Mesenchymal stem cell (in vitro differentiated cells and primary cell): Measurements from ENCODE around the gene A1BG.

Experiments used
- DNase-seq: peaks from one replicate; pipeline ENCODE4 v3.0.0-alpha.2; 2013
- H2AFZ ChIP-seq: one replicate; pipeline ENCODE4 v1.6.1; 2013; ENCODE audit warnings: low read depth, mild to moderate bottlenecking, control low read depth, inconsistent platforms, low read length, moderate library complexity
- H2AK5ac ChIP-seq: 2 replicates; pipeline ENCODE4 v1.6.1; 2013; ENCODE audit warnings: low read length, moderate library complexity, mild to moderate bottlenecking, inconsistent platforms; ENCODE audit not compliant: severe bottlenecking
- H2BK120ac ChIP-seq: one replicate; pipeline ENCODE4 v1.6.1; 2013; ENCODE audit warnings: low read depth, mild to moderate bottlenecking, inconsistent platforms, low read length, moderate library complexity
- H2BK12ac ChIP-seq, 2 experiments: one replicate each; pipeline ENCODE4 v1.6.1; 2013; ENCODE audit warnings: inconsistent platforms in 2 of 2, low read length in 2 of 2, mild to moderate bottlenecking in 2 of 2, moderate library complexity in 2 of 2, control low read depth in 1 of 2
- H2BK15ac ChIP-seq: one replicate; pipeline ENCODE4 v1.6.1; 2013; ENCODE audit warnings: mild to moderate bottlenecking, low read depth, inconsistent platforms; ENCODE audit not compliant: poor library complexity, severe bottlenecking
- H2BK5ac ChIP-seq: 2 replicates; pipeline ENCODE4 v1.6.1; 2013; ENCODE audit warnings: low read depth, mild to moderate bottlenecking, low read length, control low read depth, inconsistent platforms; ENCODE audit not compliant: poor library complexity, severe bottlenecking
- H3K14ac ChIP-seq, 2 experiments: one replicate each; pipeline ENCODE4 v1.6.1; 2013; ENCODE audit warnings: inconsistent platforms in 2 of 2, low read length in 2 of 2, control low read depth in 1 of 2, mild to moderate bottlenecking in 1 of 2, moderate library complexity in 1 of 2
- H3K18ac ChIP-seq, 2 experiments: one replicate each; pipeline ENCODE4 v1.6.1; 2013; ENCODE audit warnings: inconsistent platforms in 2 of 2, low read length in 2 of 2, control low read depth in 1 of 2, low read depth in 1 of 2, mild to moderate bottlenecking in 1 of 2
- H3K23ac ChIP-seq, 2 experiments: one replicate each; pipeline ENCODE4 v1.6.1; 2013; ENCODE audit warnings: inconsistent platforms in 2 of 2, low read length in 2 of 2, mild to moderate bottlenecking in 2 of 2, moderate library complexity in 2 of 2, control low read depth in 1 of 2
- H3K27ac ChIP-seq: 2 replicates; pipeline ENCODE4 v1.5.1; 2013; ENCODE audit warnings: mild to moderate bottlenecking, moderate library complexity, low read length, control low read depth, inconsistent platforms; ENCODE audit not compliant: poor library complexity, severe bottlenecking
- H3K27me3 ChIP-seq, 2 experiments: 2 replicates each; pipeline versions ENCODE4 v1.6.1 to v1.7.0; 2013; ENCODE audit warnings: low read length in 2 of 2, mild to moderate bottlenecking in 2 of 2, moderate library complexity in 2 of 2, control low read depth in 1 of 2, inconsistent platforms in 1 of 2; ENCODE audit not compliant: control insufficient read depth in 1 of 2, insufficient read depth in 1 of 2
- H3K36me3 ChIP-seq, 2 experiments: 2 replicates each; pipeline versions ENCODE4 v1.6.1 to v1.7.0; 2013; ENCODE audit warnings: low read length in 2 of 2, control low read depth in 1 of 2, inconsistent platforms in 1 of 2, low read depth in 1 of 2, mild to moderate bottlenecking in 1 of 2; ENCODE audit not compliant: insufficient read depth in 2 of 2, control insufficient read depth in 1 of 2
- H3K4ac ChIP-seq, 2 experiments: one replicate each; pipeline ENCODE4 v1.6.1; 2013; ENCODE audit warnings: inconsistent platforms in 2 of 2, low read length in 2 of 2, mild to moderate bottlenecking in 2 of 2, moderate library complexity in 2 of 2, control low read depth in 1 of 2, low read depth in 1 of 2
- H3K4me1 ChIP-seq: 2 replicates; pipeline ENCODE4 v1.6.1; 2013; ENCODE audit warnings: low read depth, low read length, control low read depth; ENCODE audit not compliant: control insufficient read depth, insufficient read depth
- H3K4me2 ChIP-seq: 2 replicates; pipeline ENCODE4 v1.6.1; 2013; ENCODE audit warnings: low read length, mild to moderate bottlenecking, inconsistent platforms; ENCODE audit not compliant: poor library complexity, severe bottlenecking
- H3K4me3 ChIP-seq, 2 experiments: 2 replicates each; pipeline versions ENCODE4 v1.5.1 to v1.7.0; 2013; ENCODE audit warnings: low read length in 2 of 2, mild to moderate bottlenecking in 2 of 2, control low read depth in 1 of 2, low read depth in 1 of 2; ENCODE audit not compliant: insufficient read depth in 1 of 2
- H3K79me1 ChIP-seq: replicated peaks from 2 replicates; pipeline ENCODE4 v1.6.1; 2013; ENCODE audit warnings: mild to moderate bottlenecking, control low read depth, low read length, inconsistent platforms; ENCODE audit not compliant: poor library complexity, severe bottlenecking
- H3K9ac ChIP-seq: 2 replicates; pipeline ENCODE4 v1.7.0; 2013; ENCODE audit warnings: mild to moderate bottlenecking, low read length, moderate library complexity
- H3K9me3 ChIP-seq: 2 replicates; pipeline ENCODE4 v1.7.0; 2013; ENCODE audit warnings: mild to moderate bottlenecking, low read length; ENCODE audit not compliant: control insufficient read depth
- H4K8ac ChIP-seq: one replicate; pipeline ENCODE4 v1.6.1; 2013; ENCODE audit warnings: inconsistent platforms, mild to moderate bottlenecking, low read length, moderate library complexity
- H4K91ac ChIP-seq: one replicate; pipeline ENCODE4 v1.6.1; 2013; ENCODE audit warnings: mild to moderate bottlenecking, low read length, inconsistent platforms
- WGBS: methylation state at CpG from one replicate; pipeline ENCODE4 v1.1.7; 2013; ENCODE audit warnings: mixed read lengths; 5-methylcytosine and 5-hydroxymethylcytosine counted together

Gene A1BG

GRCh38 chr19:58326501-58326913 is 26.8 kb downstream of the A1BG start:
- peak overlapping the region; percentile 80 for H4K8ac ChIP-seq
- H3K4ac ChIP-seq, result peak overlapping the region; percentile 62 to 78
- no peak overlapping the region for H3K27ac ChIP-seq
- peak overlapping the region in 1 of 2 experiments; percentile 91 for H3K14ac ChIP-seq
- H3K9ac ChIP-seq, result peak overlapping the region; percentile 93
- peak overlapping the region in 1 of 2 experiments; percentile 83 for H3K18ac ChIP-seq
- peak overlapping the region; percentile 97 to 99 for H3K4me3 ChIP-seq
- no peak overlapping the region for H2AK5ac ChIP-seq
- H3K4me1 ChIP-seq, result peaks cover 21% of the 10 kb centered on the region
- peak overlapping the region in 1 of 2 experiments; percentile 16 for H3K23ac ChIP-seq
- no peak overlapping the region for H2BK5ac ChIP-seq
- no peak for DNase-seq
- peak overlapping the region; percentile 78 for H2AFZ ChIP-seq
- 4% methylated on average over 9 of the region's 9 CpGs for WGBS
- H3K36me3 ChIP-seq, result peaks cover 5 to 21% of the 10 kb centered on the region in 2 experiments
- peak overlapping the region; percentile 80 for H4K91ac ChIP-seq
- H2BK12ac ChIP-seq, result peak overlapping the region; percentile 23 to 34
- peak overlapping the region; percentile 93 for H3K4me2 ChIP-seq
- no peak overlapping the region for H2BK15ac ChIP-seq
- peaks cover 38% of the 10 kb centered on the region for H3K79me1 ChIP-seq
- H2BK120ac ChIP-seq, result no peak overlapping the region
- H3K27me3 ChIP-seq, result no peaks in the 10 kb centered on the region
- H3K9me3 ChIP-seq, result no peaks in the 10 kb centered on the region

- Histone ChIP-seq H3K36me3 (peaks cover 5 to 25% of the 10 kb centered on the region in 2 experiments), H3K4ac (no peak overlapping the region), H3K4me2 (peak overlapping the region; percentile 3), H3K27me3 (no peaks in the 10 kb centered on the region), H2BK12ac (no peak overlapping the region), H2BK120ac (no peak overlapping the region), H3K18ac (no peak overlapping the region), H3K9me3 (no peaks in the 10 kb centered on the region), H2BK15ac (no peak overlapping the region), H2AFZ (no peak overlapping the region), H3K23ac (no peak overlapping the region), H3K4me3 (peak overlapping the region in 1 of 2 experiments; percentile 99), H3K9ac (peak overlapping the region; percentile 93), H3K14ac (no peak overlapping the region), H4K91ac (no peak overlapping the region), H3K27ac (no peak overlapping the region), H2AK5ac (no peak overlapping the region), H3K79me1 (peaks cover 41% of the 10 kb centered on the region), H3K4me1 (peaks cover 21% of the 10 kb centered on the region), H2BK5ac (no peak overlapping the region), H4K8ac (no peak overlapping the region)
- WGBS, result 82% methylated on average over 6 of the region's 6 CpGs
- peak; percentile 12 for DNase-seq
Observed at GRCh38 chr19:58325311-58326022, 27.8 kb downstream of the A1BG start.

- Histone ChIP-seq H3K4ac (no peak overlapping the region), H2AFZ (no peak overlapping the region), H3K27ac (no peak overlapping the region), H2BK15ac (no peak overlapping the region), H4K8ac (no peak overlapping the region), H3K18ac (no peak overlapping the region), H2AK5ac (no peak overlapping the region), H3K4me2 (no peak overlapping the region), H3K9ac (no peak overlapping the region), H3K27me3 (no peaks in the 10 kb centered on the region), H3K23ac (no peak overlapping the region), H2BK12ac (no peak overlapping the region), H3K14ac (no peak overlapping the region), H3K4me3 (no peak overlapping the region), H3K79me1 (peaks cover 35% of the 10 kb centered on the region), H2BK5ac (no peak overlapping the region), H2BK120ac (no peak overlapping the region), H3K4me1 (no peaks in the 10 kb centered on the region), H3K9me3 (no peaks in the 10 kb centered on the region), H3K36me3 (peaks cover 31 to 50% of the 10 kb centered on the region in 2 experiments), H4K91ac (no peak overlapping the region)
- 98% methylated on average over 10 of the region's 10 CpGs for WGBS
- no peak for DNase-seq
Observed at GRCh38 chr19:58319241-58319640, 34.1 kb downstream of the A1BG start.

GRCh38 chr19:58318297-58318696 is 35.0 kb downstream of the A1BG start:
- Histone ChIP-seq H3K27ac (no peak overlapping the region), H4K91ac (no peak overlapping the region), H2BK15ac (no peak overlapping the region), H2BK120ac (no peak overlapping the region), H3K9ac (no peak overlapping the region), H2AFZ (no peak overlapping the region), H3K36me3 (peaks cover 34 to 58% of the 10 kb centered on the region in 2 experiments), H2BK5ac (no peak overlapping the region), H3K4me2 (no peak overlapping the region), H3K4me3 (no peak overlapping the region), H3K18ac (no peak overlapping the region), H2AK5ac (no peak overlapping the region), H2BK12ac (no peak overlapping the region), H3K27me3 (no peaks in the 10 kb centered on the region), H3K14ac (no peak overlapping the region), H3K79me1 (peaks cover 32% of the 10 kb centered on the region), H3K23ac (no peak overlapping the region), H3K9me3 (no peaks in the 10 kb centered on the region), H3K4ac (no peak overlapping the region), H3K4me1 (no peaks in the 10 kb centered on the region), H4K8ac (no peak overlapping the region)
- WGBS, result 94% methylated on average over 4 of the region's 4 CpGs
- DNase-seq, result no peak
